DMS 273 (cell line): ENCODE results near the gene CDKL4.
"Not testable (repeated sequence)": the region's sequence is repeated elsewhere in the genome, so short reads cannot be mapped to it uniquely, and the experiment has no call there.

Experiments used
- DNase-seq: peaks from one replicate; lab custom pipeline; 2025; ENCODE audit not compliant: unreplicated experiment; lab: John Stamatoyannopoulos, UW

Gene CDKL4

GRCh38 chr2:39234754-39235153, 9.0 kb downstream of the CDKL4 start:
- no peak for DNase-seq

GRCh38 chr2:39232141-39232540, 11.6 kb downstream of the CDKL4 start:
- no peak for DNase-seq

GRCh38 chr2:39228413-39229209, 15.2 kb downstream of the CDKL4 start:
- DNase-seq, result no peak

- peak; percentile 82 for DNase-seq
Observed at GRCh38 chr2:39227628-39228412, 15.9 kb downstream of the CDKL4 start.

- DNase-seq, result no peak
Observed at GRCh38 chr2:39225567-39225966, 18.2 kb downstream of the CDKL4 start.

- no peak for DNase-seq
Observed at GRCh38 chr2:39223909-39224308, 19.9 kb downstream of the CDKL4 start.

- peak; percentile 37 for DNase-seq
Observed at GRCh38 chr2:39221459-39221858, 22.3 kb downstream of the CDKL4 start.

GRCh38 chr2:39220136-39220535, 23.6 kb downstream of the CDKL4 start:
- no peak for DNase-seq

- no peak for DNase-seq
Observed at GRCh38 chr2:39218391-39218790, 25.4 kb downstream of the CDKL4 start.

- no peak for DNase-seq
Observed at GRCh38 chr2:39217192-39217550, 26.6 kb downstream of the CDKL4 start.

GRCh38 chr2:39216346-39217191, 27.2 kb downstream of the CDKL4 start:
- no peak for DNase-seq

GRCh38 chr2:39215545-39215944, 28.2 kb downstream of the CDKL4 start:
- no peak for DNase-seq

- DNase-seq, result no peak
Observed at GRCh38 chr2:39213015-39213414, 30.8 kb downstream of the CDKL4 start.

GRCh38 chr2:39210846-39211245, 32.9 kb downstream of the CDKL4 start:
- peak; percentile 51 for DNase-seq

GRCh38 chr2:39203382-39203781, 40.4 kb downstream of the CDKL4 start:
- DNase-seq, result no peak

GRCh38 chr2:39202639-39203369, 41.0 kb downstream of the CDKL4 start:
- DNase-seq, result no peak

- DNase-seq, result not testable (repeated sequence)
Observed at GRCh38 chr2:39197003-39197402, 46.8 kb downstream of the CDKL4 start.

- DNase-seq, result no peak
Observed at GRCh38 chr2:39194686-39195085, 49.1 kb downstream of the CDKL4 start.

- no peak for DNase-seq
Observed at GRCh38 chr2:39188960-39189494, 54.7 kb downstream of the CDKL4 start.

GRCh38 chr2:39183673-39184072, 60.1 kb downstream of the CDKL4 start:
- DNase-seq, result no peak

GRCh38 chr2:39181297-39181696, 62.5 kb downstream of the CDKL4 start:
- DNase-seq, result no peak
